Naive thymus-derived CD8-positive, alpha-beta T cell (primary cell): Measurements from ENCODE around the gene SHQ1. TPM values are rescaled to one million over a fixed set of nuclear protein-coding genes. Genes with fewer than 3 reads are reported as not detected.

Experiments used
- ATAC-seq, 2 donors: fragments of 150-1000 bp; cut with Tn5 transposase in 1 of 2; sonication (Bioruptor Pico), chemical (Tn5 transposase) in 1 of 2; 1 replicate in 1 of 2; 2 replicates in 1 of 2; pipeline ENCODE4 v1.10.0; 2021; ENCODE audit warnings: mild to moderate bottlenecking in 2 of 2, moderate library complexity in 2 of 2
- POLR2A ChIA-PET: fragments of 350-600 bp; sonication (Branson Sonifier 250); formaldehyde crosslinking; loops from one replicate; lab custom pipeline; 2021; ENCODE audit warnings: antibody characterized with exemption; lab: Charles Lee
- DNase-seq, 10 donors: peaks; one replicate each; pipeline versions ENCODE4 v3.0.0 to v3.0.0-alpha.2; 2020 to 2022
- H3K27ac Mint-ChIP-seq, 10 donors: one replicate each; pipeline ENCODE4 v1.8.0; 2020 to 2022; ENCODE audit warnings: mild to moderate bottlenecking in 10 of 10, mixed read lengths in 10 of 10, moderate library complexity in 4 of 10, inconsistent platforms in 1 of 10
- H3K27me3 Mint-ChIP-seq, 5 donors: one replicate each; pipeline ENCODE4 v1.8.0; 2021 to 2022; ENCODE audit warnings: mixed read lengths in 5 of 5
- H3K36me3 Mint-ChIP-seq, 3 donors: one replicate each; pipeline ENCODE4 v1.8.0; 2020 to 2022; ENCODE audit warnings: mixed read lengths in 3 of 3, mild to moderate bottlenecking in 2 of 3, inconsistent platforms in 1 of 3
- H3K4me1 Mint-ChIP-seq, 4 donors: one replicate each; pipeline ENCODE4 v1.8.0; 2021 to 2022; ENCODE audit warnings: mixed read lengths in 4 of 4
- H3K4me3 Mint-ChIP-seq, 10 donors: one replicate each; pipeline ENCODE4 v1.8.0; 2020 to 2022; ENCODE audit warnings: mild to moderate bottlenecking in 10 of 10, mixed read lengths in 10 of 10, moderate library complexity in 6 of 10, inconsistent platforms in 1 of 10
- H3K9me3 Mint-ChIP-seq, 9 donors: one replicate each; pipeline ENCODE4 v1.8.0; 2020 to 2022; ENCODE audit warnings: mixed read lengths in 9 of 9, mild to moderate bottlenecking in 3 of 9, inconsistent platforms in 1 of 9, moderate library complexity in 1 of 9
- polyA plus RNA-seq, 3 donors: library from polyadenylated mRNA; unstranded; fragments of 300-500 nt; fragmentation: Illumina TruSeq; gene quantifications; one replicate each; pipeline ENCODE4 v1.2.3, GENCODE V29; 2021
- total RNA-seq, 8 experiments: library from RNA in 2 of 8; stranded (reverse) in 2 of 8; gene quantifications; one replicate each; pipeline ENCODE4 v1.2.3 and lab custom pipeline; 2021 to 2026

SHQ1 gene
- total and polyA plus RNA-seq, 5 experiments from 2014 or later, result 14.8 to 26.4 (median 22.7) TPM

GRCh38 chr3:72812201-72812600, 36.0 kb downstream of the SHQ1 start:
- peaks cover 0 to 79% (median 50%) of the 10 kb centered on the region in 3 donors for H3K36me3 Mint-ChIP-seq
- DNase-seq (no peak), ATAC-seq (no peak)
- H3K4me1 Mint-ChIP-seq, result peaks cover 0 to 6% (median 2%) of the 10 kb centered on the region in 4 donors
- no peaks in the 10 kb centered on the region for H3K9me3 Mint-ChIP-seq
- POLR2A ChIA-PET, result interaction anchor here (1.1 kb wide), 1 partner anchor 10 kb away, joined by 3 read pairs; no protein-coding TSS in a partner anchor
- H3K4me3 Mint-ChIP-seq, result no peak overlapping the region
- no peak overlapping the region for H3K27ac Mint-ChIP-seq
- no peaks in the 10 kb centered on the region for H3K27me3 Mint-ChIP-seq

GRCh38 chr3:72811571-72811970, 36.7 kb downstream of the SHQ1 start:
- POLR2A ChIA-PET, result no interaction called here
- no peaks in the 10 kb centered on the region for H3K27me3 Mint-ChIP-seq
- peak overlapping the region in 2 of 10 donors; percentile 14 to 64 for H3K27ac Mint-ChIP-seq
- DNase-seq (no peak), ATAC-seq (no peak)
- no peak overlapping the region for H3K4me3 Mint-ChIP-seq
- H3K4me1 Mint-ChIP-seq, result peaks cover 0 to 6% (median 0%) of the 10 kb centered on the region in 4 donors
- H3K36me3 Mint-ChIP-seq, result peaks cover 0 to 73% (median 47%) of the 10 kb centered on the region in 3 donors
- no peaks in the 10 kb centered on the region for H3K9me3 Mint-ChIP-seq

- Mint-ChIP-seq H3K27me3 (no peaks in the 10 kb centered on the region), H3K4me1 (peaks cover 0 to 6% (median 0%) of the 10 kb centered on the region in 4 donors), H3K36me3 (peaks cover 0 to 72% (median 46%) of the 10 kb centered on the region in 3 donors), H3K9me3 (no peaks in the 10 kb centered on the region), H3K27ac (peak overlapping the region in 2 of 10 donors; percentile 22), H3K4me3 (no peak overlapping the region)
- DNase-seq (no peak), ATAC-seq (no peak)
- POLR2A ChIA-PET, result no interaction called here
These were observed 37.4 kb downstream of the SHQ1 start for GRCh38 chr3:72810659-72811434.

GRCh38 chr3:72810063-72810462, 38.2 kb downstream of the SHQ1 start:
- no peak for ATAC-seq
- peaks cover 0 to 64% (median 42%) of the 10 kb centered on the region in 3 donors for H3K36me3 Mint-ChIP-seq
- H3K9me3 Mint-ChIP-seq, result no peaks in the 10 kb centered on the region
- no peak overlapping the region for H3K4me3 Mint-ChIP-seq
- no peaks in the 10 kb centered on the region for H3K27me3 Mint-ChIP-seq
- peak overlapping the region in 3 of 10 donors; percentile 9 to 52 (median 22) for H3K27ac Mint-ChIP-seq
- no peak for DNase-seq
- POLR2A ChIA-PET, result no interaction called here
- H3K4me1 Mint-ChIP-seq, result peaks cover 0 to 6% (median 0%) of the 10 kb centered on the region in 4 donors

GRCh38 chr3:72804361-72804760, 43.9 kb downstream of the SHQ1 start:
- Mint-ChIP-seq H3K27ac (no peak overlapping the region), H3K4me1 (peaks cover 2 to 20% (median 5%) of the 10 kb centered on the region in 4 donors), H3K36me3 (peaks cover 5 to 29% (median 26%) of the 10 kb centered on the region in 3 donors), H3K4me3 (no peak overlapping the region), H3K9me3 (no peaks in the 10 kb centered on the region), H3K27me3 (no peaks in the 10 kb centered on the region)
- ATAC-seq (no peak), DNase-seq (no peak)
- POLR2A ChIA-PET, result interaction anchor here (0.6 to 1.4 kb wide), 2 partner anchors 66 to 512 kb away, joined by 3 read pairs; no protein-coding TSS in a partner anchor

- POLR2A ChIA-PET, result interaction anchor here (1.4 kb wide), 1 partner anchor 65 kb away, joined by 3 read pairs; no protein-coding TSS in a partner anchor
- no peak overlapping the region for H3K4me3 Mint-ChIP-seq
- H3K27me3 Mint-ChIP-seq, result no peaks in the 10 kb centered on the region
- DNase-seq (no peak), ATAC-seq (no peak)
- no peaks in the 10 kb centered on the region for H3K9me3 Mint-ChIP-seq
- H3K36me3 Mint-ChIP-seq, result peaks cover 5 to 24% (median 21%) of the 10 kb centered on the region in 3 donors
- peaks cover 2 to 24% (median 7%) of the 10 kb centered on the region in 4 donors for H3K4me1 Mint-ChIP-seq
- H3K27ac Mint-ChIP-seq, result no peak overlapping the region
These were observed 44.7 kb downstream of the SHQ1 start for GRCh38 chr3:72803573-72803972.

GRCh38 chr3:72802001-72802400, 46.2 kb downstream of the SHQ1 start:
- Mint-ChIP-seq H3K27ac (peak overlapping the region in 2 of 10 donors; percentile 23 to 39), H3K36me3 (peaks cover 5 to 23% (median 15%) of the 10 kb centered on the region in 3 donors), H3K27me3 (no peaks in the 10 kb centered on the region), H3K4me1 (peaks cover 2 to 30% (median 9%) of the 10 kb centered on the region in 4 donors), H3K4me3 (no peak overlapping the region), H3K9me3 (no peaks in the 10 kb centered on the region)
- ATAC-seq (no peak), DNase-seq (no peak)
- POLR2A ChIA-PET, result no interaction called here

GRCh38 chr3:72800869-72801268, 47.4 kb downstream of the SHQ1 start:
- peaks cover 5 to 24% (median 17%) of the 10 kb centered on the region in 3 donors for H3K36me3 Mint-ChIP-seq
- H3K9me3 Mint-ChIP-seq, result no peaks in the 10 kb centered on the region
- POLR2A ChIA-PET, result no interaction called here
- DNase-seq, result no peak
- no peak overlapping the region for H3K4me3 Mint-ChIP-seq
- no peak overlapping the region for H3K27ac Mint-ChIP-seq
- no peak for ATAC-seq
- H3K4me1 Mint-ChIP-seq, result peaks cover 2 to 30% (median 9%) of the 10 kb centered on the region in 4 donors
- no peaks in the 10 kb centered on the region for H3K27me3 Mint-ChIP-seq

GRCh38 chr3:72798552-72799195, 49.6 kb downstream of the SHQ1 start:
- no peak for ATAC-seq
- Mint-ChIP-seq H3K27me3 (no peaks in the 10 kb centered on the region), H3K4me3 (no peak overlapping the region), H3K4me1 (peaks cover 2 to 30% (median 11%) of the 10 kb centered on the region in 4 donors), H3K27ac (peak overlapping the region in 1 of 10 donors; percentile 40), H3K9me3 (no peaks in the 10 kb centered on the region), H3K36me3 (peaks cover 5 to 22% (median 21%) of the 10 kb centered on the region in 3 donors)
- no peak for DNase-seq
- POLR2A ChIA-PET, result no interaction called here

GRCh38 chr3:72797773-72798543, 50.3 kb downstream of the SHQ1 start:
- ATAC-seq (no peak), DNase-seq (no peak)
- H3K4me3 Mint-ChIP-seq, result no peak overlapping the region
- peak overlapping the region in 3 of 10 donors; percentile 10 to 61 (median 54) for H3K27ac Mint-ChIP-seq
- peaks cover 5 to 25% (median 23%) of the 10 kb centered on the region in 3 donors for H3K36me3 Mint-ChIP-seq
- no peaks in the 10 kb centered on the region for H3K9me3 Mint-ChIP-seq
- no peaks in the 10 kb centered on the region for H3K27me3 Mint-ChIP-seq
- POLR2A ChIA-PET, result no interaction called here
- peaks cover 2 to 30% (median 10%) of the 10 kb centered on the region in 4 donors for H3K4me1 Mint-ChIP-seq

- POLR2A ChIA-PET, result interaction anchor here (0.6 to 1.3 kb wide), 4 partner anchors 45 to 428 kb away, joined by 3 to 5 read pairs (median 4); no protein-coding TSS in a partner anchor
- Mint-ChIP-seq H3K36me3 (peaks cover 9 to 34% (median 25%) of the 10 kb centered on the region in 3 donors), H3K27ac (peak overlapping the region in 3 of 10 donors; percentile 4 to 66 (median 31)), H3K4me3 (no peak overlapping the region), H3K27me3 (no peaks in the 10 kb centered on the region), H3K4me1 (peaks cover 9 to 18% (median 14%) of the 10 kb centered on the region in 4 donors), H3K9me3 (no peaks in the 10 kb centered on the region)
- DNase-seq, result no peak
- ATAC-seq, result no peak
These were observed 54.2 kb downstream of the SHQ1 start for GRCh38 chr3:72794079-72794478.

- POLR2A ChIA-PET, result interaction anchor here (0.7 to 1.1 kb wide), 3 partner anchors 52 to 908 kb away, joined by 3 to 5 read pairs (median 4); no protein-coding TSS in a partner anchor
- peak overlapping the region; percentile 15 to 70 (median 47) for H3K4me3 Mint-ChIP-seq
- H3K27me3 Mint-ChIP-seq, result no peaks in the 10 kb centered on the region
- H3K4me1 Mint-ChIP-seq, result peaks cover 8 to 10% (median 9%) of the 10 kb centered on the region in 4 donors
- no peaks in the 10 kb centered on the region for H3K9me3 Mint-ChIP-seq
- DNase-seq (no peak), ATAC-seq (no peak)
- peaks cover 9 to 27% (median 18%) of the 10 kb centered on the region in 3 donors for H3K36me3 Mint-ChIP-seq
- H3K27ac Mint-ChIP-seq, result peak overlapping the region in 6 of 10 donors; percentile 40 to 89 (median 82)
These were observed 57.1 kb downstream of the SHQ1 start for GRCh38 chr3:72791161-72791560.
